Measurements from ENCODE around the gene SRMS.

Gene SRMS
- total RNA-seq, result 0 to 0.19 (median 0.17) reads per million in 3 donors

GRCh38 chr20:63547725-63548480, at the start of gene SRMS:
SRMS (minus strand) TSS chr20:63547749; CDS start chr20:63547463, 286 bp downstream.
- Histone ChIP-seq H3K27ac (ENCODE audit: insufficient read depth, low read length, poor library complexity, severe bottlenecking) (no peak within 1 kb of the TSS), H3K4me1 (ENCODE audit: control insufficient read depth, insufficient read depth, low read length, poor library complexity, severe bottlenecking) (peaks cover 9% of the 10 kb centered on the region), H3K9me3 (ENCODE audit: control insufficient read depth, low read length) (no peaks in the 10 kb centered on the region), H3K27me3 (replicated peaks; ENCODE audit: control insufficient read depth, insufficient read depth, low read length, poor library complexity, severe bottlenecking) (peaks cover 3% of the 10 kb centered on the region), H3K4me3 (ENCODE audit: insufficient read depth, low read depth, low read length, poor library complexity, severe bottlenecking) (no peak within 1 kb of the TSS), H3K36me3 (ENCODE audit: control insufficient read depth, insufficient read depth, low read length) (no peaks in the 10 kb centered on the region)
- no peak for DNase-seq

- DNase-seq, result no peak
- no peaks in the 10 kb centered on the region for H3K9me3 ChIP-seq (ENCODE audit: control insufficient read depth, low read length)
- no peak overlapping the region for H3K4me3 ChIP-seq (ENCODE audit: insufficient read depth, low read depth, low read length, poor library complexity, severe bottlenecking)
- H3K27me3 ChIP-seq (replicated peaks; ENCODE audit: control insufficient read depth, insufficient read depth, low read length, poor library complexity, severe bottlenecking), result no peaks in the 10 kb centered on the region
- no peak overlapping the region for H3K27ac ChIP-seq (ENCODE audit: insufficient read depth, low read length, poor library complexity, severe bottlenecking)
- H3K36me3 ChIP-seq (ENCODE audit: control insufficient read depth, insufficient read depth, low read length), result peaks cover 48% of the 10 kb centered on the region
- H3K4me1 ChIP-seq (ENCODE audit: control insufficient read depth, insufficient read depth, low read length, poor library complexity, severe bottlenecking), result no peaks in the 10 kb centered on the region
Measured at GRCh38 chr20:63596423-63596822, 48.9 kb upstream of the SRMS start.

- Histone ChIP-seq H3K4me3 (ENCODE audit: insufficient read depth, low read depth, low read length, poor library complexity, severe bottlenecking) (no peak overlapping the region), H3K27ac (ENCODE audit: insufficient read depth, low read length, poor library complexity, severe bottlenecking) (no peak overlapping the region), H3K4me1 (ENCODE audit: control insufficient read depth, insufficient read depth, low read length, poor library complexity, severe bottlenecking) (no peaks in the 10 kb centered on the region), H3K36me3 (ENCODE audit: control insufficient read depth, insufficient read depth, low read length) (peaks cover 55% of the 10 kb centered on the region), H3K9me3 (ENCODE audit: control insufficient read depth, low read length) (no peaks in the 10 kb centered on the region), H3K27me3 (replicated peaks; ENCODE audit: control insufficient read depth, insufficient read depth, low read length, poor library complexity, severe bottlenecking) (no peaks in the 10 kb centered on the region)
- DNase-seq, result no peak
Measured at GRCh38 chr20:63595416-63596127, 48.0 kb upstream of the SRMS start.

- no peaks in the 10 kb centered on the region for H3K27me3 ChIP-seq (replicated peaks; ENCODE audit: control insufficient read depth, insufficient read depth, low read length, poor library complexity, severe bottlenecking)
- H3K27ac ChIP-seq (ENCODE audit: insufficient read depth, low read length, poor library complexity, severe bottlenecking), result no peak overlapping the region
- H3K9me3 ChIP-seq (ENCODE audit: control insufficient read depth, low read length), result no peaks in the 10 kb centered on the region
- H3K36me3 ChIP-seq (ENCODE audit: control insufficient read depth, insufficient read depth, low read length), result peaks cover 65% of the 10 kb centered on the region
- H3K4me3 ChIP-seq (ENCODE audit: insufficient read depth, low read depth, low read length, poor library complexity, severe bottlenecking), result no peak overlapping the region
- no peaks in the 10 kb centered on the region for H3K4me1 ChIP-seq (ENCODE audit: control insufficient read depth, insufficient read depth, low read length, poor library complexity, severe bottlenecking)
- DNase-seq, result no peak
Measured at GRCh38 chr20:63594043-63594561, 46.6 kb upstream of the SRMS start.

GRCh38 chr20:63592661-63593060, 45.1 kb upstream of the SRMS start:
- Histone ChIP-seq H3K9me3 (ENCODE audit: control insufficient read depth, low read length) (no peaks in the 10 kb centered on the region), H3K27ac (ENCODE audit: insufficient read depth, low read length, poor library complexity, severe bottlenecking) (no peak overlapping the region), H3K4me1 (ENCODE audit: control insufficient read depth, insufficient read depth, low read length, poor library complexity, severe bottlenecking) (peaks cover 4% of the 10 kb centered on the region), H3K4me3 (ENCODE audit: insufficient read depth, low read depth, low read length, poor library complexity, severe bottlenecking) (no peak overlapping the region), H3K36me3 (ENCODE audit: control insufficient read depth, insufficient read depth, low read length) (peaks cover 57% of the 10 kb centered on the region), H3K27me3 (replicated peaks; ENCODE audit: control insufficient read depth, insufficient read depth, low read length, poor library complexity, severe bottlenecking) (no peaks in the 10 kb centered on the region)
- DNase-seq, result no peak

- Histone ChIP-seq H3K4me3 (ENCODE audit: insufficient read depth, low read depth, low read length, poor library complexity, severe bottlenecking) (no peak overlapping the region), H3K9me3 (ENCODE audit: control insufficient read depth, low read length) (no peaks in the 10 kb centered on the region), H3K27ac (ENCODE audit: insufficient read depth, low read length, poor library complexity, severe bottlenecking) (no peak overlapping the region), H3K4me1 (ENCODE audit: control insufficient read depth, insufficient read depth, low read length, poor library complexity, severe bottlenecking) (peaks cover 4% of the 10 kb centered on the region), H3K27me3 (replicated peaks; ENCODE audit: control insufficient read depth, insufficient read depth, low read length, poor library complexity, severe bottlenecking) (no peaks in the 10 kb centered on the region), H3K36me3 (ENCODE audit: control insufficient read depth, insufficient read depth, low read length) (peaks cover 52% of the 10 kb centered on the region)
- no peak for DNase-seq
Measured at GRCh38 chr20:63591786-63592355, 44.3 kb upstream of the SRMS start.

- Histone ChIP-seq H3K27me3 (replicated peaks; ENCODE audit: control insufficient read depth, insufficient read depth, low read length, poor library complexity, severe bottlenecking) (no peaks in the 10 kb centered on the region), H3K9me3 (ENCODE audit: control insufficient read depth, low read length) (no peaks in the 10 kb centered on the region), H3K36me3 (ENCODE audit: control insufficient read depth, insufficient read depth, low read length) (peaks cover 52% of the 10 kb centered on the region), H3K4me3 (ENCODE audit: insufficient read depth, low read depth, low read length, poor library complexity, severe bottlenecking) (no peak overlapping the region), H3K27ac (ENCODE audit: insufficient read depth, low read length, poor library complexity, severe bottlenecking) (no peak overlapping the region), H3K4me1 (ENCODE audit: control insufficient read depth, insufficient read depth, low read length, poor library complexity, severe bottlenecking) (peaks cover 4% of the 10 kb centered on the region)
- DNase-seq, result no peak
Measured at GRCh38 chr20:63591147-63591533, 43.6 kb upstream of the SRMS start.

GRCh38 chr20:63590218-63591146, 42.9 kb upstream of the SRMS start:
- Histone ChIP-seq H3K36me3 (ENCODE audit: control insufficient read depth, insufficient read depth, low read length) (peaks cover 47% of the 10 kb centered on the region), H3K27ac (ENCODE audit: insufficient read depth, low read length, poor library complexity, severe bottlenecking) (no peak overlapping the region)

More at GRCh38 chr20:63590218-63591146, 42.9 kb upstream of the SRMS start:
- no peaks in the 10 kb centered on the region for H3K27me3 ChIP-seq (replicated peaks; ENCODE audit: control insufficient read depth, insufficient read depth, low read length, poor library complexity, severe bottlenecking)
- no peaks in the 10 kb centered on the region for H3K9me3 ChIP-seq (ENCODE audit: control insufficient read depth, low read length)
- no peak for DNase-seq
- peaks cover 4% of the 10 kb centered on the region for H3K4me1 ChIP-seq (ENCODE audit: control insufficient read depth, insufficient read depth, low read length, poor library complexity, severe bottlenecking)
- no peak overlapping the region for H3K4me3 ChIP-seq (ENCODE audit: insufficient read depth, low read depth, low read length, poor library complexity, severe bottlenecking)

Data from effector memory CD4-positive, alpha-beta T cell (primary cell).